Skin epidermis (tissue), 12 donors: Measurements from ENCODE around the gene HRH2.
A peak's percentile ranks its signal among the peaks of the same experiment; 100 is the strongest.

Source experiments
- H3K27ac ChIP-seq, 21 experiments: fragments of 200-600 bp; sonication (generic) in 11 of 21; one replicate each; pipeline ENCODE4 v1.5.0; 2020; ENCODE audit warnings: mild to moderate bottlenecking in 3 of 21, inconsistent platforms in 2 of 21, moderate library complexity in 2 of 21
- H3K4me3 ChIP-seq, 7 experiments: fragments of 200-600 bp; sonication (generic) in 2 of 7; one replicate each; pipeline ENCODE4 v1.5.0; 2020; ENCODE audit warnings: inconsistent platforms in 2 of 7, mild to moderate bottlenecking in 2 of 7, moderate library complexity in 1 of 7

The HRH2 gene

DNA sequence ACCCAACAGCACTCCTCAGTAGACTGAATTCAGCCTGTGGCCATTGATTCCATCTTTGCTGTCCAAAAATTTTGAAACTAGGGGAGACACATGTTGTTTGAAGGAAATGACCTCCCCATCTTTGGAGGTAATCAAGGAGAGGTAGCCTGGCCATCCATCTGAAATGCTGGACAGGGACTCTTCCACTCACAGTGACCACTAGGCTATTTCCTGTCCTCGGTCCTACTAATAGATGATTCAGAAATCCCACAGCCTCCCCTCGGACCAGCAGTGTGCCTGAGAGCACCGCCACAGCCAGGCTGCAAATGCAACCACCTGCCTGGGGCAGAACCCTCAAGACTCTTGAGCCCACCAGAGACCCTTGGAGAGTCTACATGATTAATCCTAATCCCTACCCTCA, 12.5 kb downstream of the HRH2 start:
- Histone ChIP-seq H3K4me3 (no peak overlapping the region), H3K27ac (peak overlapping the region in 1 of 21 experiments; percentile 46)

DNA sequence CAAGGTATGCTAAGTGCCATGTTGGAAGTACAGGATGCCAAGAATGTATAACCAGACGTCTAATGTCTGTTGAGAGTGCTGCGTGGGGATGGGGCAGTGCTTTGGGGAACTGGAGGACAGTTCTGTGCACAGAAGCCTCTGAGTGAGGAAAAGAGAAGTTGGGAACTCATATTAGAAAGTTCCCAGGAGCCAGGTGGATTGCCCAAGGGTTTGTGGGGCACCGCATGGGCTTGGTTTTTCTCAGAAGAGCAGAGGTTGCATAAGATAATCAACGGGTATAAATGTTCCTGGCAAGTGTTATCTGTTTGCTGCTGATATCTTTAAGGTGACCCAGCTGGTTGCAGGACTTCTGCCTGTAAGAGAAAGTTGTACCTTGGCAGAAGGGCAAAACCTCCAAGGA, 13.1 kb downstream of the HRH2 start:
- Histone ChIP-seq H3K27ac (peak overlapping the region in 1 of 21 experiments; percentile 46), H3K4me3 (no peak overlapping the region)

DNA sequence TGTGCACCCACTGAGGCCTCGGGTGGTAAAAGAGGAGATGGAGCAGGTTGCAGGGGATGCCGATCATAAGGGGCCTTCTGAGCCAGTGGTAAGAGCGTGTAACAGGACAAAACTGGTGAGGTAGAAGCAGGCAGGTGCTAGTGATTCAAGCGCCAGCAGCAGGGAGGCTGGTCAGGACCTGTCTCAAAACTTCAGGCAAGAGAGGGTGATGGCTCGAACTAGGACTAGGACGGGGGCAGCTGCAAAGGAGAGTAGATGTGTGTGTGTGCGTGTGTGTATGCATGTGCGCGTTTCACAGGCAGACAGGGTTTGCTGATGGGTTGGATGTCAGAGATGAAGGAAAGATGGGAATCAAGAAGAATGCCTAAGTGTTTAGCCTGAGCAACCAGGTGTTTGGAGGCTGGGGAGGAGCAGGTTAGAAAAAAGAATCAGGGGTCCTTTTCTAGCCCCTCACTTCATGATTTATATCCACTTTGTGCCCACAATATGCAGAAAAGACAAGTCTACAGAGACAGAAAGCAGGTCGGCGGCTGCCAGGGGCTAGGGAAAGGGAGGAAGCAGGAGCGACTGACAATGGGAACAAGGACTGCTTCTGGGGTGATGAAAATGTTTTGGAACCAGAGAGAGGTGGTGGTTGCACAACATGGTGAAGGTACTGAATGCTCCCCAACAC, 15.2 kb downstream of the HRH2 start:
- no peak overlapping the region for H3K27ac ChIP-seq
- no peak overlapping the region for H3K4me3 ChIP-seq

DNA sequence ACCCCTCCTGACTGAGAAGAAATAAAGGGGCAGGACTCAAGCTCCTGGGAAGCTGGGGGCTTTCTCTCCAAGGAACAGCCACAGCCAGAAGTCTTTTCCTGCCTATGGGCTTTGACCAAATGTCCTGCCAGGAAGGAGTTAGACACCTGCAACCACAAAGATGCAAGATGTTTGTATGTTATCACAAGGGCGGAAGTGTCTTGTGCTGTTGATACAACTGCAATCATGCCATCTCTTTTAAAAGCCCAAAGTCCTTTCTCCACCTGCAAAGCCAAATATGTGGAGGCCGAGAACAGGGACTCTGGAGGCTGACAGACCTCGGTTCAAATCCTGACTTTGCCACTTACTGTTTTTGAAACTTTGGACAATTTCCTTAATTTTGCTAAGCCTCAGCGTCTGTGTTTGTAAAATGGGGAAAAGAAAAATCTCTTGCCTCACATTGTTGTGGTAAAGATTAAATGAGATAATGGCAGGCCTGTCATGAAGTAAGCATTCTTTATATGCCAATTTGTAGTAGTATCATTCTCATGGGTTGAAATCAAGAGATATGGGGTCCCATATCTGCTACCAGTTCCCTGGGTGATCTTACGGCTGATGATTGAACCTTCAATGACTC, 17.0 kb downstream of the HRH2 start:
- H3K27ac ChIP-seq = no peak overlapping the region
- H3K4me3 ChIP-seq = no peak overlapping the region

DNA sequence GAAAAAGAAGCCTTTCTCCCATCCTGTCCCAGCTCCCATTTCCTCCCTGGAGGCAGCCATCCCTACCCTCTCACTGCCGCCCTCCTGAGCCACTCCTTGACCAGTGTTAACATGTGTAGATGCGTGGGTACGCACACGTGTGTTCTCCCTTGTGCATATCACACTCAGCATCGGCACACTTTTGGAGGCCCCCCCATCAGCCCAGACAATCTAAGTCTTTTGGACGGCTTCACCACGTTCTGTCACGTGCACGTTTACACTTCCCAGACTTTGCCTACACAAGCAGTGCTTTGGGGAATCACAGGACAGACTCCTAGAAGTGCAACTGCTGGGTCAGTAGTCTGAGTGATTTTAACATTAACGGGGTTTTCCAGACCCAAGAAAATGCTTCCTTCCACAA, 18.0 kb downstream of the HRH2 start:
- Histone ChIP-seq H3K27ac (no peak overlapping the region), H3K4me3 (no peak overlapping the region)

DNA sequence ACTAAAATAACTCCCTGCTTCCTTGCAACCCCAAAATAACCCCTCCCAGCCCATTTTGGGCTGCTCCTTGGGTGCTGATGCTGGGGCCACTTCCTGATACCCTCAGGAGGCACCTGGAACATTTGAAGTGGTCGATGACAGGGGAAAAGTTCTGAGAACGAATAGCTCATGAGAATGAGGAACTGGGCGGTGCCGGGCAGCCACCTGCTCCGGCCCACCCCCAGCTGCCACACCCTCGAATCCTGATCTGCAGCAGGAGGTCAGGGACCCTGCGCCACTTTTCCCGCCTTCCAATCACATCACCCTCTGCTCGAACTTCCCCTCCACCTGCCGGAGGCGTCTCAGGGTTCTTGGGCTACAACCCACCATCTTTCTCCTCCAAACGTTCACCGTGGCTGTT, 19.7 kb downstream of the HRH2 start:
- Histone ChIP-seq H3K27ac (no peak overlapping the region), H3K4me3 (no peak overlapping the region)

DNA sequence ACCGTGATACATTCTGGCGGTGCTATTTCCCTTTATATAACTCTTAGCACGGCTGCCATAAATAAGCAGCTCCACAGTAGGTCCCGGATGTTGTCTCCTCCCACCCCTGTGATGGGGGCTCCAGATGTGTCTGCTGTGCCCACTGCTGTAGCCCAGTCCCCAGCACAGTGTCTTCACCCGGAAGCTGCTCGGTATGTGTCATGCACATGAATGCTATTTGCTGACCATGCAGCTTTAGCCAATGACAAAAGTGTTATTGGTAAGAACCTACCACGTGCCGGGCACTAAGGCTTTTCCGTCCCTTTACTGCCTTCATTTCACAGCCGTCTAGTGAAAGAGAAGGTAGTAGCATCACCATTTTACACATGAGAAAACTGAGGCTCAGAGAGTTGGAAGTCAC, 20.2 kb downstream of the HRH2 start:
- H3K4me3 ChIP-seq = no peak overlapping the region
- H3K27ac ChIP-seq = no peak overlapping the region

DNA sequence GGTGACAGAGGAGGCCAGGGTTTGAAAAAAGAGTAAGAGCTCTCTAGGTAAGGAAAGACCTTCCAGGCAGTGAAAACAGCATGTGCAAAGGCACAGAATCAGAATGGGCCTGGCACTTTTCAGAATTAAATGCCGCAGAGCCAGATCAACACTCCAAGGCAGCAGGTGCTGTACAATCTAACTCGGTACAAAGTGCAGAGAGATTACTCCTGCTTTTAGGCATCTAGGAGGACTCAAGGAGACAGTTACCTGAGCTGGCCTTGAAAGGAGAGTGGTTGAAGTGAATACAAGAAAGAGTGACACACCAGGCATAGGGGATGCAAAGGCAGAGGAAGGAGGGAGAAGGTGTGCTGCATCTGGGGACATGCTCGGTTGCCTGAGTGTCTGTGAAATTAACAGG, 21.5 kb downstream of the HRH2 start:
- Histone ChIP-seq H3K4me3 (no peak overlapping the region), H3K27ac (no peak overlapping the region)

DNA sequence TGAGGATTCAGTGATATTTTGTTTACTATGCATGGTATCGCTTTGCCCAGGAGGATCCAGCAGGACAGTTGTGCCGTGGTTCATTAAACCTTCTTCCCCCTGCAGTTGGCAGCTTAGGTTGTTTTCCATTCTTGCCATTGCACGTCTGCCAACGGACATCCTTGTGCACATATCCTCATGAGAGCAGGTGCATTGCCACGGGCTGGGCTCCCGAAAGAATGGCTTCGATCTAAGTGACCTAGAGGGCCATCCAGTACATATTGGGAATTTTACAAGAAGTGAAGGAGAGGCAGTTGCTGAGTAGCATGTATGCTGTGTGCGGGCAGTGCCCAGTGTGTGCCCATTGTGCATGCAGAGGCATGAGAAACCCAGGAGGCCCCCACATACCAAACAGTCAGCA, 22.1 kb downstream of the HRH2 start:
- Histone ChIP-seq H3K27ac (no peak overlapping the region), H3K4me3 (no peak overlapping the region)

DNA sequence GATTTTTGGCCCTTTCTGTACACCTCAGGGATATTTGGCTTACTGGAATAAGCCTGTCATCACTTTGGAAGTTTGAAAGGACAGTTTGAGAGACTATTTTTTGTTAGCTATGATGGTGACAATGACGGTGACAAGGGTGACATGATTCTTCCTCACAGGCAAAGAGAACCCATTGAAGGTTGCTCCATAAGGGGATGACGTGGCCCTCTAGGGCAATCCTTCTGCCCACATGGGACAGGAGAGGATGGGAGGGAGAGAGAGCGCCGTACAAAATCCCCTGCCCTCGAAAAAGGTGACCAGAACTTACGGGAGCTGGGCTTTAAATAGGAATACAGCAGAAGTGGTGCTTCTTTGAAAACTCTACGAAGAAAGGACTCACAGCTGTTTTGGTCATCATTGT, 22.6 kb downstream of the HRH2 start:
- no peak overlapping the region for H3K27ac ChIP-seq
- H3K4me3 ChIP-seq = no peak overlapping the region

DNA sequence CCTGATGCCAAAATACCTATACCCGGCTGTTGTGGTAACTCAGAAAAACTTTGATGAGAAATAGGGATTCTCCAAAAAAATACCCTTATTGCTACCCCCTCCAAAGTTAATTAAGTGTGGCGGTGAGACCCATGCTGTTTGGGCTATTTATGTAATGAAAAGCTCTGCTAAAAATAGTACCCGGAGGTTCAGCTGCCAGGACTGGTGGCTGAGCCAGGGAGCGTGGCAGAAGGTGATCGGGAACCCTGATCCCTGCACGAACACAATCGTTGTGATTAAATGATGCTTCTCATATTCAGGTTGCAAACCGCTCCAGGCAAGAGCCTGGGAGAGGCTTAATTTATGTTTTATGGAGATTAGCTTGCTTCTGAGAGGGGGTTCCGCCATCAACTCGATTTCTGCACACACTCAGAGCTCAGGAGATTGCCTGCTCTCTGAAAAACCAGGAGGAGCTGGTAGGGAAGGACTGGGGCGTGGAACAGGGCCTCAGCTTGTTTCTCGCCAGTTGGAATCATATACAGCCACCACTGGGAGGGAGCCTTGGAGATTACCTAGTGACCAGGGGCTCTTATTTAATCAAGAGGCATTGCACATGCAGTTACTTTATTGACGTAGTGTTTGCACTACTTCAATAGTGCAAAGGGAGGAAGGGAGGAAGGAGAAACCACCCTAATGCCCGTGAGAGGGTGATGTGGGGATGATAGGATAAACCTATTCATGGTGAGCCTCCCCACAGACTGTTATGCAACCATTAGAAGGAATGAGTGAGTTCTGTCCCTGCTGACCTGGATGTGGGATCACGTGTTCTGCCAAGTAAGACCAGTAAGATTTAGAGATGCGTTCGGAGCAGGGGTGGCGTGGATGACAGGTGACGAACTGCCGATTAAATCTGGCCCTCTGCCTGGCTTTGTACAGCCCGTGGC, 23.4 kb downstream of the HRH2 start:
- no peak overlapping the region for H3K4me3 ChIP-seq
- no peak overlapping the region for H3K27ac ChIP-seq

DNA sequence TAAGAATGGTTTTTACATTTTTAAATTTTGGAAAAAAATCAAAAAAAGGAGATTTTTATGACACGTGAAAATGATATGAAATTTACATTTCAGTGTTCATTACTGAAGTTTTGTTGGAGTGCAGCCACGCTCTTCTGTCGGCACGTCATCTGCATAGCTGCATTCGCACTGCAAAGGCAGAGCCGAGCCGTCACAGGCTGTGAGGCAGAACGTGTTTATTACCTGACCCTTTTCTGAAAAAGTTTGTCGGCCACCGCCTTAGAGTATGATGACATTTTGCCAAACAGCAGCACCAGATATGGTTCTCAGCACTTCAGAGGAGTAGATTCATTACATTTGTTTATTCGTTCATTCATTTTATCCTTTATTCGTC, 24.1 kb downstream of the HRH2 start:
- H3K27ac ChIP-seq = no peak overlapping the region
- no peak overlapping the region for H3K4me3 ChIP-seq

DNA sequence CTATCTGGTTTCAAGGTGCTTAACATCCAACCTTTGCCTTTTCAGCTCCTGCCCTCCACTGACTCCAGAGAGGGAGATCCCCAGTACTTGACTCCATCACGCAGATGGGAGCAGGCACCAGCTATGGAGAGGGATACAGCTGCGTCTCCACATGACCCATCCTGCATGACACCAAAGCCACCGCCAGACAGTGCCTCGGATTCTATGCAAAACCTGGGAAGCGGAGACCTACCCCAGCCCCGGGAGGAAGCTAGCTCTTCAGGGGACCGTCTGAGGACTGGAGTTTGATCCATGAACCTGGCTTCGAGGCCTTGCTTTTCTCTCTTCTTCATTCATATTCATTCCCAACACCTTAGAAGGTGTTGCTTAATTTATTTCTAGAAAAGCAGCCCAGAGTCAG, 24.8 kb downstream of the HRH2 start:
- Histone ChIP-seq H3K4me3 (no peak overlapping the region), H3K27ac (no peak overlapping the region)

DNA sequence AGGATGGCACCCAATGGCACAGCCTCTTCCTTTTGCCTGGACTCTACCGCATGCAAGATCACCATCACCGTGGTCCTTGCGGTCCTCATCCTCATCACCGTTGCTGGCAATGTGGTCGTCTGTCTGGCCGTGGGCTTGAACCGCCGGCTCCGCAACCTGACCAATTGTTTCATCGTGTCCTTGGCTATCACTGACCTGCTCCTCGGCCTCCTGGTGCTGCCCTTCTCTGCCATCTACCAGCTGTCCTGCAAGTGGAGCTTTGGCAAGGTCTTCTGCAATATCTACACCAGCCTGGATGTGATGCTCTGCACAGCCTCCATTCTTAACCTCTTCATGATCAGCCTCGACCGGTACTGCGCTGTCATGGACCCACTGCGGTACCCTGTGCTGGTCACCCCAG, 25.4 kb downstream of the HRH2 start:
- H3K4me3 ChIP-seq = no peak overlapping the region
- H3K27ac ChIP-seq = no peak overlapping the region

DNA sequence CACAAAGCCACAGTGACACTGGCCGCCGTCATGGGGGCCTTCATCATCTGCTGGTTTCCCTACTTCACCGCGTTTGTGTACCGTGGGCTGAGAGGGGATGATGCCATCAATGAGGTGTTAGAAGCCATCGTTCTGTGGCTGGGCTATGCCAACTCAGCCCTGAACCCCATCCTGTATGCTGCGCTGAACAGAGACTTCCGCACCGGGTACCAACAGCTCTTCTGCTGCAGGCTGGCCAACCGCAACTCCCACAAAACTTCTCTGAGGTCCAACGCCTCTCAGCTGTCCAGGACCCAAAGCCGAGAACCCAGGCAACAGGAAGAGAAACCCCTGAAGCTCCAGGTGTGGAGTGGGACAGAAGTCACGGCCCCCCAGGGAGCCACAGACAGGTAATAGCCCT, 26.1 kb downstream of the HRH2 start:
- no peak overlapping the region for H3K27ac ChIP-seq
- H3K4me3 ChIP-seq = no peak overlapping the region

DNA sequence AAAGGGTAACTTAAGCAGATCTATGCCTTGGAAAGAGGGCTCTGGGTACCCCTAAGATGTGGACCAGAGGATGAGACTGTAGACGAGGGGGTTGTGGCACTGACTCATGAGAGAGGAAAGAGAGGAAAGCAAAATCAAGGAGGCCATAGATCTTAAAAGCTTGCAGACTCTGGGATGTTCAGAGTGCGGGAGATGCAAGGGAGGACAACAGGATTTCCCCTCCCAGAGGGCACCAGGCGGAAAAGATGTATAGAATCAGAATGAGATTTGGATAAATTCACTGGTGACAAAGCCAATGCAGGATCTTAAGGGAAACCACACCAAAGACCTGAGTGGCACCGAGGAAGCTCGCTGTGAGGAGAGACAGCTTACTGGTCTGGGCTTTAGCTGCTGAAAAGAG, 27.1 kb downstream of the HRH2 start:
- Histone ChIP-seq H3K27ac (no peak overlapping the region), H3K4me3 (no peak overlapping the region)

DNA sequence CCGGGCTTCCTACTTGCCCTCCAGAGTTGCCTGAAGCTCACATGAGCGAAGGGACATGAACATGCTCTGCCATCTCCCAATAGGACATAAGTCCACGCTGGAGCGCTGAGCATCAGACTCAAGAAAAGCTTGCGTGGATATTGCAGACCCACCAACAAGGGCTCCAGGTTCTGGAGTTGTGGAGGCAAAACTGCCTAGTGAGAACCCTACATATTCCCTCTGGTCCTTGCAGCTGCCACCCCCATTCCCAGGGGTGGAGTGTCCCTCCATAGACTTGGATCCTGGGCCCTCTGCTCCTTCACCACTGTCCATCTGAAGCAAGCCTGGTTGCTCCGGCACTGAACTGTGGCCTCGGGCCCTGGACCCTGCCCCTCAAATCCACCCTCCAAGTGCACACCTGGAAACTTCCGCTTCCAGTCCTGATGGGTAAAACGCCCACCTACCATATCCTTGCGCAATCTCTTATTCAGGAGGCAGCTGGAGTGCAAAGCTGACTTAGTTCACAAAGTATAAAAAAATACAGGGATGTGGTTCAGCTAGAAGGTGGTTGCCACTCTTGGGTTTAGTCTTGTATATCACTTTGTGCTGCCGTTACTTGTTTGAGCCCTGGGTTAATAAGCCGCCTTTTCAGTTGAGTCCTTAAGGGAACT, 28.0 kb downstream of the HRH2 start:
- no peak overlapping the region for H3K27ac ChIP-seq
- no peak overlapping the region for H3K4me3 ChIP-seq

DNA sequence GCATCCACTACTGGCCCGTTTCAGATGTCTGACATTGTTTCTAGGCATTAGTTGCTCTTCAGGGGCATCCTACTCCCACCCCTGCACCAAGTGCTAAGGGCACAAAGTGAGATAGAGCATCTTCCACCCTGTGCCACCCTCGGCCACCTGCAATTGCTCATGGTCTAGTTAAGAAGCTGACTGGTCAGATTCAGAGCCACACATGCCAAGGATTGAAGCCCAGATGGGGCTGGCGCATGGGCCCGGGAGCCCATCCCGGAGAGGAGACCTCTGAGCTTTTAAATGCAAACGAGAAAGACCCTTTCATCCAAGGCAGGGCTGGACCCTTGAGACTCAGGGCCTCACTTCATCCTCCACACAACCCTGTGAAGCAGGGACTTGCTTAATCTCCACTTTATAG, 28.5 kb downstream of the HRH2 start:
- H3K27ac ChIP-seq = no peak overlapping the region
- no peak overlapping the region for H3K4me3 ChIP-seq

DNA sequence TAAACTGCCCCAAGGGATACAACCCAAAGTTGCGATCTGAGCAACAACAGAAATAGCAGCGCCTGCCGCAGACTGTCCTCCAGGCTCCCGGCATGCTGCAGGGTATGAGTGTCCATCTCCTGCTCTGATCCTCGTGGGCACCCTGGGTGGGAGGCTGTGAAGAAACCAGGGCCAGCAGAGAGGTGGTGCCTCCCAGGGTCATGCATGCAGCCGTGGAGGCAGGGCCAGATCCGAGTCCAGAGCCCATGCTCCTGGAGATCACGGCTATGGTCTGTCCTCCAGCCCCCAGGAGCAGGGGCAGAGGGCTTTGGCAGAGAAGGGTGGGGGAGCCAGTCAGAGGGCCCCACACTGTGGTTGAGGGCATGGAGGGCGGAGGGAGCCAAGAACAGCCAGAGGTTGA, 29.0 kb downstream of the HRH2 start:
- H3K27ac ChIP-seq = peak overlapping the region in 1 of 21 experiments; percentile 28

DNA sequence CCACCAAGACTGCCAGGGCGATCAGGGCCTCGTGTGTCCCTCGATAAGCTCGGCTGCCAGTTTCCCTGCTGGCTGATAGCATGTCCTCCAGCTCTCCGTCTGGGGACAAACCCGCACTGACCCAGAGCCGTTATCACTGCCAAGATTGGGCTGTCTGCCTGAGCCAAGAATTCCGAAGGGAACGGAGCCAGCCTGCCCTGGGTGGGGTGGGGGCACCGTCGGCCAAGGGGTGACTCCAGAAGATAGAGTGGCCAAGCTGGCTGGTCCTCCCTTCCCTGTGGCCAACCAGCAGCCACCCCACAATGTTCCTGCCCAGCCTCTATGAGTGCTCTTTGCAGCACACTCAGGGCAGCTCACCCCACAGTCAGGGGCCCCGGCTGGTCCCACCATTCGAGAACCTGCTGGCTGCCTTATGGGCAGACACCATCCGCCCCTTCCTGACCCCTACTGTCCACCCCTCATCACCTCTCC, 29.4 kb downstream of the HRH2 start:
- Histone ChIP-seq H3K27ac (peak overlapping the region in 2 of 21 experiments; percentile 24 to 60), H3K4me3 (no peak overlapping the region)

More for the DNA sequence above, 29.0 kb downstream of the HRH2 start:
- no peak overlapping the region for H3K4me3 ChIP-seq
